ENCODE measurements around the gene CATSPERE.

GRCh38 chr1:244449936-244450508, 11.1 kb upstream of the CATSPERE start:
- TF ChIP-seq, protein P1, sequence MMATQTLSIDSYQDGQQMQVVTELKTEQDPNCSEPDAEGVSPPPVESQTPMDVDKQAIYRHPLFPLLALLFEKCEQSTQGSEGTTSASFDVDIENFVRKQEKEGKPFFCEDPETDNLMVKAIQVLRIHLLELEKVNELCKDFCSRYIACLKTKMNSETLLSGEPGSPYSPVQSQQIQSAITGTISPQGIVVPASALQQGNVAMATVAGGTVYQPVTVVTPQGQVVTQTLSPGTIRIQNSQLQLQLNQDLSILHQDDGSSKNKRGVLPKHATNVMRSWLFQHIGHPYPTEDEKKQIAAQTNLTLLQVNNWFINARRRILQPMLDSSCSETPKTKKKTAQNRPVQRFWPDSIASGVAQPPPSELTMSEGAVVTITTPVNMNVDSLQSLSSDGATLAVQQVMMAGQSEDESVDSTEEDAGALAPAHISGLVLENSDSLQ (IDR thresholded peaks at IDR 0.05): no peak; the same call in 1 of the 2 replicates
- TF ChIP-seq ARNT (IDR thresholded peaks at IDR 0.05) (no peak), SP1 (IDR thresholded peaks at IDR 0.05) (no peak)

Data from HEK293T (cell line).